OCI-LY1 (cell line): ENCODE results near the gene CLSTN2.

Experiments used
- H2AFZ ChIP-seq: fragments of 200-600 bp; sonication (generic), shearing (Covaris generic); 2 replicates; pipeline ENCODE4 v1.6.0; 2014; ENCODE audit warnings: antibody characterized with exemption, mild to moderate bottlenecking, low read length
- H3F3A ChIP-seq: fragments of 200-600 bp; sonication (generic), shearing (Covaris generic); 2 replicates; pipeline ENCODE4 v1.6.0; 2014; ENCODE audit warnings: mild to moderate bottlenecking, antibody characterized with exemption, low read length, moderate library complexity; ENCODE audit not compliant: insufficient read depth
- H3K27ac ChIP-seq: fragments of 200-600 bp; sonication (generic); 2 replicates; pipeline ENCODE4 v1.5.1; 2014; ENCODE audit warnings: low read length, mixed run types, mild to moderate bottlenecking, low read depth; ENCODE audit not compliant: poor library complexity, severe bottlenecking
- H3K27me3 ChIP-seq: fragments of 200-600 bp; sonication (generic); 2 replicates; pipeline ENCODE4 v1.6.0; 2014; ENCODE audit warnings: antibody characterized with exemption, mild to moderate bottlenecking, low read length, moderate library complexity; ENCODE audit not compliant: insufficient read depth
- H3K36me3 ChIP-seq: fragments of 200-600 bp; sonication (generic); 2 replicates; pipeline ENCODE4 v1.6.1; 2014; ENCODE audit warnings: mild to moderate bottlenecking, antibody characterized with exemption, low read length, moderate library complexity, mixed read lengths; ENCODE audit not compliant: insufficient read depth
- H3K4me1 ChIP-seq: fragments of 200-600 bp; sonication (generic); 2 replicates; pipeline ENCODE4 v1.5.1; 2014; ENCODE audit warnings: mild to moderate bottlenecking, low read length, moderate library complexity; ENCODE audit not compliant: insufficient read depth, severe bottlenecking
- H3K4me2 ChIP-seq: fragments of 200-600 bp; sonication (generic), shearing (Covaris generic); 2 replicates; pipeline ENCODE4 v1.6.1; 2014; ENCODE audit warnings: low read length
- H3K4me3 ChIP-seq: fragments of 200-600 bp; sonication (generic); 2 replicates; pipeline ENCODE4 v1.5.1; 2014; ENCODE audit warnings: low read length, low read depth, mild to moderate bottlenecking, mixed read lengths; ENCODE audit not compliant: poor library complexity, severe bottlenecking
- H3K79me2 ChIP-seq: fragments of 200-600 bp; shearing (Covaris generic); 2 replicates; pipeline ENCODE4 v1.6.1; 2016; ENCODE audit warnings: mixed run types, low read length, mixed read lengths; ENCODE audit not compliant: insufficient read depth
- H3K9ac ChIP-seq: fragments of 200-600 bp; sonication (generic), shearing (Covaris generic); 2 replicates; pipeline ENCODE4 v1.6.1; 2014; ENCODE audit warnings: mild to moderate bottlenecking, low read length, mixed read lengths
- H3K9me2 ChIP-seq: fragments of 200-600 bp; sonication (generic), shearing (Covaris generic); 2 replicates; pipeline ENCODE4 v1.6.1; 2014; ENCODE audit warnings: low read depth, mild to moderate bottlenecking, low read length, mixed read lengths
- H3K9me3 ChIP-seq: fragments of 200-600 bp; shearing (Covaris generic); 2 replicates; pipeline ENCODE4 v1.6.1; 2014; ENCODE audit warnings: low read length, mixed read lengths
- H4K20me1 ChIP-seq: fragments of 200-600 bp; sonication (generic), shearing (Covaris generic); 2 replicates; pipeline ENCODE4 v1.6.0; 2016; ENCODE audit warnings: mild to moderate bottlenecking, low read length; ENCODE audit not compliant: insufficient read depth
- EZH2 ChIP-seq: fragments of 200-600 bp; sonication (generic), shearing (Covaris generic); IDR thresholded peaks from 2 replicates; pipeline ENCODE4 v1.8.0; 2017; ENCODE audit warnings: borderline replicate concordance, mixed run types, mild to moderate bottlenecking, antibody characterized with exemption, low read length, moderate library complexity, mixed read lengths
- TF ChIP-seq, protein P1 (sequence below): fragments of 200-600 bp; sonication (generic), shearing (Covaris generic); IDR thresholded peaks from 2 replicates; pipeline ENCODE4 v1.5.1; 2017; ENCODE audit warnings: mild to moderate bottlenecking, antibody characterized with exemption, low read length, moderate library complexity, mixed read lengths

CLSTN2 gene

DNA sequence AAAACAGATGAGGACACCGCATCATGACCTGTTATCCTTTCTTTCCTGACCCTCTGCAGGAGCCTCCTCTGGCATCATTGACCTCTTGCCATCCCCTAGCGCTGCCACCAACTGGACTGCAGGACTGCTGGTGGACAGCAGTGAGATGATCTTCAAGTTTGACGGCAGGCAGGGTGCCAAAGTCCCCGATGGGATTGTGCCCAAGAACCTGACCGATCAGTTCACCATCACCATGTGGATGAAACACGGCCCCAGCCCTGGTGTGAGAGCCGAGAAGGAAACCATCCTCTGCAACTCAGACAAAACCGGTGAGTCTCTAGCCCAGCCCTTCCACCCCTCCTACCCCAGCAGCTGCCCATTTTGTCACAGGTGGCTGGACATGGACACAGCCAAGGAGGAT, 524.5 kb downstream of the CLSTN2 start:
- H3K27ac ChIP-seq = no peak overlapping the region
- H3K9me2 ChIP-seq = no peaks in the 10 kb centered on the region
- no peaks in the 10 kb centered on the region for H3F3A ChIP-seq
- H3K4me1 ChIP-seq = no peaks in the 10 kb centered on the region
- TF ChIP-seq, protein P1, sequence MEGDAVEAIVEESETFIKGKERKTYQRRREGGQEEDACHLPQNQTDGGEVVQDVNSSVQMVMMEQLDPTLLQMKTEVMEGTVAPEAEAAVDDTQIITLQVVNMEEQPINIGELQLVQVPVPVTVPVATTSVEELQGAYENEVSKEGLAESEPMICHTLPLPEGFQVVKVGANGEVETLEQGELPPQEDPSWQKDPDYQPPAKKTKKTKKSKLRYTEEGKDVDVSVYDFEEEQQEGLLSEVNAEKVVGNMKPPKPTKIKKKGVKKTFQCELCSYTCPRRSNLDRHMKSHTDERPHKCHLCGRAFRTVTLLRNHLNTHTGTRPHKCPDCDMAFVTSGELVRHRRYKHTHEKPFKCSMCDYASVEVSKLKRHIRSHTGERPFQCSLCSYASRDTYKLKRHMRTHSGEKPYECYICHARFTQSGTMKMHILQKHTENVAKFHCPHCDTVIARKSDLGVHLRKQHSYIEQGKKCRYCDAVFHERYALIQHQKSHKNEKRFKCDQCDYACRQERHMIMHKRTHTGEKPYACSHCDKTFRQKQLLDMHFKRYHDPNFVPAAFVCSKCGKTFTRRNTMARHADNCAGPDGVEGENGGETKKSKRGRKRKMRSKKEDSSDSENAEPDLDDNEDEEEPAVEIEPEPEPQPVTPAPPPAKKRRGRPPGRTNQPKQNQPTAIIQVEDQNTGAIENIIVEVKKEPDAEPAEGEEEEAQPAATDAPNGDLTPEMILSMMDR = no peak
- no peak for TF ChIP-seq EZH2
- H4K20me1 ChIP-seq = no peaks in the 10 kb centered on the region
- H3K27me3 ChIP-seq = no peaks in the 10 kb centered on the region
- H3K4me2 ChIP-seq = no peak overlapping the region
- no peak overlapping the region for H2AFZ ChIP-seq
- no peaks in the 10 kb centered on the region for H3K79me2 ChIP-seq
- H3K4me3 ChIP-seq = no peak overlapping the region
- H3K9ac ChIP-seq = no peak overlapping the region
- H3K9me3 ChIP-seq = no peaks in the 10 kb centered on the region
- H3K36me3 ChIP-seq = no peaks in the 10 kb centered on the region

DNA sequence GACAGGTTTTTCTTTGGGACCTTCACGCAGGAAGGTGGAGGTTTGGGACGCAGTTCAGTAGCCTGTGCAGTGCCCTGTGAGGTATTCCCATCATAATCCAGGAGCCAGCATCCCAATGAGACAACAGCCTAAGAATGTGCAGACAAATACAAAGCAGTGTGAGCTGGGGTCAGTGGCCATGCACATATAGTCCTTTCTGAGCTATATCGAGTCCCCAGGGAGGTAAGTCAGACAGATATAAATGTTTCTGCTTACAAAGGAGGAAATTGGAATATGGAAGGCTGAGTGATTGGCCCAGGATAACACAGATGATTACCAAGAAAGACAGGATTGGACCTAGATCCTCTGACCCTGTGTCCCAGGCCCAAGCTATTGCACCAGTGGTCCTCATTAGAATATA, 526.3 kb downstream of the CLSTN2 start:
- Histone ChIP-seq H3K4me3 (no peak overlapping the region), H3K27ac (no peak overlapping the region), H3K9me3 (no peaks in the 10 kb centered on the region), H4K20me1 (no peaks in the 10 kb centered on the region), H3K27me3 (no peaks in the 10 kb centered on the region), H3K4me2 (no peak overlapping the region), H3K36me3 (no peaks in the 10 kb centered on the region), H2AFZ (no peak overlapping the region), H3K9ac (no peak overlapping the region), H3K4me1 (no peaks in the 10 kb centered on the region), H3F3A (no peaks in the 10 kb centered on the region), H3K79me2 (no peaks in the 10 kb centered on the region), H3K9me2 (no peaks in the 10 kb centered on the region)
- TF ChIP-seq, protein P1 = no peak
- no peak for TF ChIP-seq EZH2

DNA sequence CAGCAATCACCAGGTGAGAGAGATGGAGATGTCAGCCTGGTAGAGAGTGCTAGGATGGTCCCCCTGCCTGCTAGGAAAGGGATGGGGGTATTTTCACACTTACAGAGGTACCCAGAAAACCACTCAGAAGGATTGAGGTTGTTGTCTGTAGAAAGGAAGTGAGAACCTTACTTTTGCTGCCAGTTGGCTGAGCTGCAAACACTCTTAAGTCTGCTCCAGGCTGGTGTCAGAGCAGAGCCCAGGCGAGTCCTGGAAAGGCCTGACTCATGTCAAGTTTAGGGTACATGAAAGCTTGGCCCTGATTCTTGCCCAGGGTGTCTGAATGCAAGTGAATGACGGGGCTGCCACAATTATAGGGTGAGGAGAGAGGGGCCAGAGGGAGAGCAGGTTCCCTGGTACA, 528.4 kb downstream of the CLSTN2 start:
- Histone ChIP-seq H3K4me1 (no peaks in the 10 kb centered on the region), H3K36me3 (no peaks in the 10 kb centered on the region), H3F3A (no peaks in the 10 kb centered on the region), H3K9ac (no peak overlapping the region), H4K20me1 (no peaks in the 10 kb centered on the region), H3K27ac (no peak overlapping the region), H3K4me3 (no peak overlapping the region), H2AFZ (no peak overlapping the region), H3K27me3 (no peaks in the 10 kb centered on the region), H3K79me2 (no peaks in the 10 kb centered on the region), H3K4me2 (no peak overlapping the region), H3K9me2 (no peaks in the 10 kb centered on the region), H3K9me3 (no peaks in the 10 kb centered on the region)
- TF ChIP-seq EZH2 = no peak
- TF ChIP-seq, protein P1 = no peak
